ENCODE results near the gene DPH5.

DNA sequence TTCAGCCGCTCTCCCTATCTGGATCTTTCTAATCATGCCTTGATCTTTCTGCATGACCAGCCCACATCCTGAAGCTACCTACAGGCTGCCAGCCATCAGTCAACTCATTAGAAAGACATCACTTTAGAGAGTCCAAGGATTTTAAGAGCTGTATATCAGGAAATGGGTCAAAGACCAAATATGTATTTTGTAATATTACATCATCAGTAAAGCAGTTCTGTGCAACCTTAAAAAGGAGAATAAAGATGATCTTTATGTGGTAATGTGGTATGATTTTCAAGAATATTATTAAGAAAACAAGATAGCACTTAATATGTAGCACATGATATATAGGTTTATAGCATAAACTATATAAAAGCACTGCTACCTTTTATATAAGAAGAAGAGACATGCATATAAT, 82.1 kb downstream of the DPH5 start:
- TF ChIP-seq NFRKB (IDR thresholded peaks at IDR 0.05), result no peak
- no peak for TF ChIP-seq SP1 (IDR thresholded peaks at IDR 0.05)
- TF ChIP-seq PKNOX1 (IDR thresholded peaks at IDR 0.05), result no peak
- no peak for TF ChIP-seq LEF1 (IDR thresholded peaks at IDR 0.05; ENCODE audit: borderline replicate concordance)
- TF ChIP-seq HDGF (IDR thresholded peaks at IDR 0.05; ENCODE audit: borderline replicate concordance), result no peak
- no peak for TF ChIP-seq ZNF384 (IDR thresholded peaks at IDR 0.05)
- no peak for TF ChIP-seq BHLHE40 (IDR thresholded peaks at IDR 0.05; ENCODE audit: borderline replicate concordance)
- TF ChIP-seq ELF4 (IDR thresholded peaks at IDR 0.05), result no peak
- TF ChIP-seq FOXM1 (IDR thresholded peaks at IDR 0.05; ENCODE audit: borderline replicate concordance), result no peak
- no peak for TF ChIP-seq CTBP1 (IDR thresholded peaks at IDR 0.05; ENCODE audit: borderline replicate concordance)
- TF ChIP-seq TARDBP (IDR thresholded peaks at IDR 0.05), result no peak
- no peak for TF ChIP-seq L3MBTL2 (conservative IDR thresholded peaks at IDR 0.05)
- TF ChIP-seq FOXA1 (IDR thresholded peaks at IDR 0.05), result no peak
- TF ChIP-seq SUZ12 (IDR thresholded peaks at IDR 0.05), result no peak
